ENCODE results near the gene OR6S1.
A peak's percentile ranks its signal among the peaks of the same experiment; 100 is the strongest.

Gene OR6S1, protein sequence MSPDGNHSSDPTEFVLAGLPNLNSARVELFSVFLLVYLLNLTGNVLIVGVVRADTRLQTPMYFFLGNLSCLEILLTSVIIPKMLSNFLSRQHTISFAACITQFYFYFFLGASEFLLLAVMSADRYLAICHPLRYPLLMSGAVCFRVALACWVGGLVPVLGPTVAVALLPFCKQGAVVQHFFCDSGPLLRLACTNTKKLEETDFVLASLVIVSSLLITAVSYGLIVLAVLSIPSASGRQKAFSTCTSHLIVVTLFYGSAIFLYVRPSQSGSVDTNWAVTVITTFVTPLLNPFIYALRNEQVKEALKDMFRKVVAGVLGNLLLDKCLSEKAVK

DNA sequence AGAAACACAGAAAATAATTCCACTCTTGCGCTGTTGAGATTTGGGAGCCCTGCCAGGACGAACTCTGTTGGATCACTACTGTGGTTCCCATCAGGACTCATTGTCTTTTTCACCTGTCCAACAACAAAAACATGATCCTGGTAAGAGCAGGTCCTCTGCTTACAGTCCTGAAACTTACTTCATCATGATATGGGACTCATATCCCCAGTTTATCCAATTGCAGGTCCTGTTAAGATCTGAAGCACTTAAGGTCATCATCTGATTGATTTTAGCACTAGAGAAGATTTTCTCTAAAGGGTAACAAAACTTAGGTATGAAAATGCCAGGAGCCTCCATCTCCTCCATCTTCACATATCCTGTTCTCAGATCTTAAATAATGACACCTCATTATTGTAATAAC lies at the start of gene OR6S1:
Gene OR6S1 (minus strand): TSS at position 101 of the 400 bp plus-strand sequence. CDS start 0 bp downstream, at position 101.
- no peak for DNase-seq (ENCODE audit: low read depth)
- TF ChIP-seq, protein P1, sequence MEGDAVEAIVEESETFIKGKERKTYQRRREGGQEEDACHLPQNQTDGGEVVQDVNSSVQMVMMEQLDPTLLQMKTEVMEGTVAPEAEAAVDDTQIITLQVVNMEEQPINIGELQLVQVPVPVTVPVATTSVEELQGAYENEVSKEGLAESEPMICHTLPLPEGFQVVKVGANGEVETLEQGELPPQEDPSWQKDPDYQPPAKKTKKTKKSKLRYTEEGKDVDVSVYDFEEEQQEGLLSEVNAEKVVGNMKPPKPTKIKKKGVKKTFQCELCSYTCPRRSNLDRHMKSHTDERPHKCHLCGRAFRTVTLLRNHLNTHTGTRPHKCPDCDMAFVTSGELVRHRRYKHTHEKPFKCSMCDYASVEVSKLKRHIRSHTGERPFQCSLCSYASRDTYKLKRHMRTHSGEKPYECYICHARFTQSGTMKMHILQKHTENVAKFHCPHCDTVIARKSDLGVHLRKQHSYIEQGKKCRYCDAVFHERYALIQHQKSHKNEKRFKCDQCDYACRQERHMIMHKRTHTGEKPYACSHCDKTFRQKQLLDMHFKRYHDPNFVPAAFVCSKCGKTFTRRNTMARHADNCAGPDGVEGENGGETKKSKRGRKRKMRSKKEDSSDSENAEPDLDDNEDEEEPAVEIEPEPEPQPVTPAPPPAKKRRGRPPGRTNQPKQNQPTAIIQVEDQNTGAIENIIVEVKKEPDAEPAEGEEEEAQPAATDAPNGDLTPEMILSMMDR (IDR thresholded peaks at IDR 0.05; ENCODE audit: insufficient read depth, low read depth, low read length, missing control alignments) = no peak
- no peak within 1 kb of the TSS for H3K4me3 ChIP-seq (ENCODE audit: low read depth, low read length)

DNA sequence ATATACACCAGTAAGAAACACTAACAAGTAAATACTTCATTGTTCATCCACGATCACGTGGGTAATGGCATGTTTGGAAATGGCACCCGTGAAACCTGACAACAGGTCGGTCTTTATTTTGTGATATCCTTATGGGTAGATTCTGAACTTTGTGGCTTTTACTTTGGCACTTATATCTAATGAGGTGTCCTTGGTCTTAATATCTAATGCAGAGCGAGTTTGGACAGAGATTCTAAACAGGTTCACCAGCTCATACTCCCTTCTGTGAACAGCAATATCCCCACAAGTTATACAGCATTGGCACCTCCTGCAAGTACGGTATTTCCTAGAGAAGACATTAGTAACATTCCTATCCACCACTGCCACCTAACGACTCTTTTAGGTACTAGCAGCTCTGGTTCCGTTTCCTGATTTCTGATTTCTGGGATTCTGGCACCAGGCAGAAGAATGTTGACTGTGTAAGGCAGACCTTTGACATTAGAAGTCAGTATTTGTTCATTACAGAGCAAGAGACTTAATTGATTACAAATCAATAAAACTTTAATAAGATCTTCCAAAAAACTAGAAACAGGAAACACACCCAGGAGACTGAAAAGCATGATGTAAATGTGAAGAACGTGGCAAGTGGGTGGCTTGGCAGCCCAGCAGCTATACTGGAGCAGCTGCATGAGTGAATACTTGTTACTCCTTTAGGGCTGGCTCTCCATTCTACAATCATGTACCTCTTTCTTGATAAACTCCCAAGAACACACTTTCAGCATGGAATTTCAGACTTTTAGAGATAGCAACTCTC lies 49.6 kb upstream of the OR6S1 start:
- TF ChIP-seq, protein P1 (IDR thresholded peaks at IDR 0.05; ENCODE audit: insufficient read depth, low read depth, low read length, missing control alignments) = peak; percentile 83
- H3K4me3 ChIP-seq (ENCODE audit: low read depth, low read length) = no peak overlapping the region
- DNase-seq (ENCODE audit: low read depth) = peak; percentile 73

DNA sequence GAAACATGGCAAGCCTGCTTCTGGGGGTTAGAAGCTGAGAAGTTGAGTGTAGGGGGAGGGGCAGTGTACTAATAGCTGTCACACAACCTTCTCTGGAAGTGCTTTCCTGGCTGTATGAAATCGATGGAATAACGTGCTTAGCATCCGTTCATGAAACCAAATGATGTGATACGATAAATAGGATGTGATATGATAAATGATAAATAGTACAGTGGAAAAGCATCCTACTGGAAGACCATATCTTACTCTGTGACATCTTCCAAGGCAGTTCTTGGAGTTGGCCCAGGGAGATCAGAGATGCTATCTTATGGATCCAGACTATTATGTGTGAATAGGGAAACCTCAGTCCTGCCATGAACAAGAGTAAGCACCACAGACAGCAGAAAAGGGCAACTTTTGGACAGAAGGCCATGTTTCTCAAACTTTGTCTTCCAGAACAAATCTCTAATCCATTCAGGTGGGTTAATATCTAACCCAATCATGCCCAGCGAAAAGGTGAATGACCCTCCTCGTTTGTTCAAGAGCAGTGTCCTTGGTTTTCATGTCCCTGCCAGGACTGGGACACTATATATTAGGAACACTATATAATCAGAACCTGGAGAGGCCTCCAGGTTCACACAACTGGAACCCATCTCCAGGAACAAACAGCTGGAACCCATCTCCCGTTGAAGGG lies 46.8 kb upstream of the OR6S1 start, which contains the start of gene ANG:
Gene ANG (plus strand): TSS at position 598 of the 673 bp plus-strand sequence. CDS start 4,801 bp downstream, outside the sequence.
- DNase-seq (ENCODE audit: low read depth) = no peak
- no peak within 1 kb of the TSS for H3K4me3 ChIP-seq (ENCODE audit: low read depth, low read length)
- TF ChIP-seq, protein P1 (IDR thresholded peaks at IDR 0.05; ENCODE audit: insufficient read depth, low read depth, low read length, missing control alignments) = no peak

DNA sequence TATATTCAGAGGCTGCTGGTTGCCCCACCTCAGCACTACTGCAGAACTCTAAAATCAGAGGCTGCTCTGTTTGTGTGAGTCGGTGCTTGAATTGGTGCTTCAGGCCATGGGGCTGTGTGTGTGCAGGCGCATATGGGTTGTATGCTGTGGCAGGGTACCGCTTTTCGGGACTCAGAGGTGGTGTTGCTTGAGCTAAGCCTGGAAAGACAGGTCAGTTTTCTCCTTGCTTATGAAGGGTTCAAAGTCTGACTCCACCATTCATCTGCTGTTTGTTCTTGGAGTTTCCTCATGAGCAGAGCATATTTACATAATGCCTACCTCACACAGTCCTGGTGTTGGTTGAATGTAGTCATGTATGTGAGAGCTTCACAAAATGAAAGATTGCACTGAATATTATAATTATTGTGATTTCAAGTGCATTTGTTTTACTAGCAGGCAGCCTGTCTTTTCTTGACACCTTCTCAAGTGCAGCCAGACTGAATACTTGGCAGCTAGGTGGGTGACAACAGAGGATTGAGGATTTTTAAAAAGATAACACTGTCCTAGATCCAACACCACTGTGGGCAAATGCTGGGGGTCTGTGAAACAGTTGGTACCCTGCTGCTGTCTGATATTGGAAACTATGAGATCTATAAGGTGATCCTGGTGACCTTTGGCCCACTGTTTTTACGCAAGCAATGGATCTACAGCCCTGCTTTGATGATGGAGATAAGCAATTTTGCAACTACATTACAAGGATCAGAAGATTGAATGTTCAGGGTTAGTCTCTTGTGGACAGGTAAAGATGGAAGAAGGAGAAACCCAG lies 46.1 kb upstream of the OR6S1 start:
- TF ChIP-seq, protein P1 (IDR thresholded peaks at IDR 0.05; ENCODE audit: insufficient read depth, low read depth, low read length, missing control alignments) = no peak
- no peak for DNase-seq (ENCODE audit: low read depth)
- H3K4me3 ChIP-seq (ENCODE audit: low read depth, low read length) = no peak overlapping the region

DNA sequence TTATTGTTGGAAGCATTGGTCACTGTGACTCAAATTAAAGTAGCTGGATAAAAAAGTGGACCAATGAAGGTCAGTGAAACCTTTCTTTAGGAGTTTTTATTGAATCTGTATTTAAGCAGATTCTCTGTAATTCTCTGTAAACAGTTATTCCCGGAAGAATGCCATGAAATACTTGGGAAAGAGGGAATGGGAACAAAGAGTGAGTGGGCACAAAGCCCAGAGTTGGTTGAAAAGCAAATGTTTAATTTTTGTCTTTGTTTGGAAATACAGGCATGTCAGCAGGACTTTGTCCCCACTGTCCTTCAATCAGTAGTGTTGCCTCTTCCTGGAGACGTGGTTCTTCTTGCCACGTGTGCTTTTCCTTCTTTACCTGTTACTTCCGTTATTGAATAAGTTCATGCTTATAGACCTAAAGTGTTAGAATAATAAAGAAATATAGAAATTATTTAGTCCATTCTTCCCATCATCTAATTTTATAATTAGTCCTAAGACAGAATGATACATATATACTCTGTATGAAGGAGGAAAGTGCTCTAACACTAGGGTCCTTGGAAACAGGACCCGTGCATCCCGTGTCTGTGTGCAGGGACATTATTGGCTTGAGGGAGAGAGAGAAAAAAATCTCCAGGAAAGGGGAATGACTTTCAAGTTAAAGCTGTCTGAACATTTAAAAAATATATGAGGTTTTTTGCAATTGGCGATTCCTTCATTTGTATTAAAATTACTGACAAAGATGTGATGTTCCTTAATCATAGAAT lies 45.1 kb upstream of the OR6S1 start:
- no peak overlapping the region for H3K4me3 ChIP-seq (ENCODE audit: low read depth, low read length)
- TF ChIP-seq, protein P1 (IDR thresholded peaks at IDR 0.05; ENCODE audit: insufficient read depth, low read depth, low read length, missing control alignments) = no peak
- no peak for DNase-seq (ENCODE audit: low read depth)

Data from GM12865 (cell line).